Ishikawa (cell line): Measurements from ENCODE around the gene CCDC51.

Experiments
- CEBPB ChIP-seq: IDR thresholded peaks from 2 replicates; pipeline ENCODE4 v1.6.1; 2012
- CREB1 ChIP-seq: IDR thresholded peaks from 2 replicates; pipeline ENCODE4 v1.6.1; 2012; ENCODE audit warnings: low read depth
- EGR1 ChIP-seq: IDR thresholded peaks from 2 replicates; pipeline ENCODE4 v1.6.1; 2012
- EP300 ChIP-seq: IDR thresholded peaks from 2 replicates; pipeline ENCODE4 v1.6.1; 2012; ENCODE audit warnings: borderline replicate concordance
- FOXM1 ChIP-seq: IDR thresholded peaks from 2 replicates; pipeline ENCODE4 v1.6.1; 2012; ENCODE audit warnings: low read depth, borderline replicate concordance
- MAX ChIP-seq: IDR thresholded peaks from 2 replicates; pipeline ENCODE4 v1.6.1; 2012
- NFIC ChIP-seq: IDR thresholded peaks from 2 replicates; pipeline ENCODE4 v1.6.1; 2012
- RAD21 ChIP-seq: IDR thresholded peaks from 2 replicates; pipeline ENCODE4 v1.6.1; 2012; ENCODE audit warnings: low read depth
- REST ChIP-seq: IDR thresholded peaks from 2 replicates; pipeline ENCODE4 v1.6.1; 2012; ENCODE audit warnings: low read depth, mild to moderate bottlenecking
- TAF1 ChIP-seq: IDR thresholded peaks from 2 replicates; pipeline ENCODE4 v1.6.1; 2012; ENCODE audit warnings: low read depth, mild to moderate bottlenecking
- TCF12 ChIP-seq: IDR thresholded peaks from 2 replicates; pipeline ENCODE4 v1.6.1; 2012; ENCODE audit warnings: low read depth
- TEAD4 ChIP-seq: IDR thresholded peaks from 2 replicates; pipeline ENCODE4 v1.6.1; 2012
- USF1 ChIP-seq: IDR thresholded peaks from 2 replicates; pipeline ENCODE4 v1.6.1; 2012
- YY1 ChIP-seq: IDR thresholded peaks from 2 replicates; pipeline ENCODE4 v1.6.1; 2012; ENCODE audit warnings: low read depth
- ZBTB7A ChIP-seq: IDR thresholded peaks from 2 replicates; pipeline ENCODE4 v1.6.1; 2012; ENCODE audit warnings: low read depth

The CCDC51 gene

GRCh38 chr3:48409291-48410201 lies 30.4 kb downstream of the CCDC51 start:
- no peak for TF ChIP-seq MAX
- TF ChIP-seq REST: no peak
- no peak for TF ChIP-seq TAF1
- TF ChIP-seq FOXM1: no peak

DNA sequence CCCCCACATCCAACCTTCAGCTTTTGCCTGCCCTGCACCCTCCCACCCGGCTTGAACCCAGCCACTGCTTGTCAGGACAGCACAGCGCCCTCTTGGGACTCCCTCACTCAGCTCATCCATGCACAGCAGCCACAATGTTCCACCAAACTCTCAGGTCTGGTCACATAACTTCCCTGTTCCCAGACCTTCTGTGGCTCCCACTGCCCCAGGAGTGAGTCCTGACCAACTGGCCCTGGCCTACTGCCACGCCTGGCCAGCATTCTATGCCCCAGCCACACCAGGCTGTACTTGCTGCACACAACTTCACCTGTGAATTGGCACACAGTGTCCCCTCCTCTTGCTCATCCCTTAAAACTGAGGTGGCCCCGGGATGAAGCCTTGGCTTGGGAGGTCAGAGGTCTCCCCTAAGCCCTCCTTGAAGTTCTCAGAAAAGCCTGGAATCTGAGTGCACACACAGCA lies 31.1 kb downstream of the CCDC51 start:
- TF ChIP-seq MAX (no peak), REST (no peak), ZBTB7A (no peak), NFIC (no peak), FOXM1 (no peak), EGR1 (no peak), YY1 (no peak), TEAD4 (no peak), USF1 (no peak), TAF1 (no peak), RAD21 (no peak), TCF12 (no peak), CREB1 (no peak), CEBPB (no peak), EP300 (no peak)

DNA sequence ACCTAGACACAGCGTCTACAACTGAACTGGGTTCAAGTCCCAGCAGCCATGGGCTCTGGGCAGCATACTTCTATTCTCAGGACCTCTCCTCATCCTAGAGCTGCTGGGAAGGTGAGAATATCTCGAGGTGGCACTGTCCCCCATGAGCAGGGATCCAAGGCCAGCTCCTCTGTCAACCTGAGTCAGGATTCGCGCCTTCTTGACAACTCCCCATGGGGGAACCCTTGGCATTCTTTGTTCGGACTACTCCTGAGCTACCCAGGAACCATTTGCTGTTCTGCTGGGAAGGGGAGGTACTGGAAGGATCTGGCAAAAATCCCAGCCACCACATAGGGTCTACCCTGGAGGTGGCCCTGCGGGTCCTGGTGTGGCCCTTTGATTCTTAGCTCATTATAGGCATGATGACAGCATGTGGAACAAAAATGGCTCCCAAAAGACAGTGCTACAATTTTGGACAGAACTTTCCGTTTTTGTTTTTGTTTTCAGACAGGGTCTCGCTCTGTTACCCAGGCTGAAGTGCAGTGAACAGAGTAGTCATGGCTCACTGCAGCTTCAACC lies 32.3 kb downstream of the CCDC51 start:
- TF ChIP-seq FOXM1 (no peak), NFIC (no peak), MAX (no peak), REST (no peak), EGR1 (no peak), EP300 (no peak), YY1 (no peak), USF1 (no peak), TCF12 (no peak), ZBTB7A (no peak), TEAD4 (no peak), RAD21 (no peak), CREB1 (no peak)
